Measurements from ENCODE around the gene KCNJ15. TPM values are rescaled to one million over a fixed set of nuclear protein-coding genes. Genes with fewer than 3 reads are reported as not detected.

KCNJ15 gene
- total and polyA plus RNA-seq, 2 of the 8 experiments (the other 6 are each of a cell fraction or from before 2014, with no cell fraction given), result under 0.01 TPM; not detected in 1

DNA sequence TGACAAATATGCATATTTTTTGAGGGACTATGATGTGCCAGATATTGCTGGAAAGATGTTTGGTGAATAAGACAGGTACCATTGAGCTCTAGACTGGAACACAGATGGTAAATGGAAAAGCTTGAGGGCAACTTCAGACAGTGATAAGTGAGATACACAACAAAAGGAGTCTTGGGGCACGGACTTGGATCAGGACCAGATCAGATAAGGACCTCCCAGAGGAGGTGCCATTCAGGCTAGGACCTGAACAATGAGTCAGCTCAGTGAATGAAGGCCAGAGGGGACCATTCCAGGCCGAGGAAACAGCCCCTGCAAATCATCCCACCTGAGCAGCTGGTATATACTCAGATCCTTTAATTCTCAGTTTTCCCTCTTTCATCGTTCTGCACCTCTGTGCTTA lies 1.8 kb upstream of the KCNJ15 start:
- H2BK20ac ChIP-seq (ENCODE audit: low read length), result no peak overlapping the region
- H4K91ac ChIP-seq (replicated peaks; ENCODE audit: insufficient read length, low read length), result no peak overlapping the region
- H3K4ac ChIP-seq (replicated peaks; ENCODE audit: insufficient read length, low read depth, low read length), result no peak overlapping the region
- H3K14ac ChIP-seq (ENCODE audit: insufficient read length), result no peak overlapping the region
- no peak overlapping the region for H3K18ac ChIP-seq (ENCODE audit: extremely low read depth, low read length)
- no peaks in the 10 kb centered on the region for H3K79me1 ChIP-seq (ENCODE audit: low read depth, low read length)
- H2BK5ac ChIP-seq (ENCODE audit: low read depth, low read length), result no peak overlapping the region
- H3K4me1 ChIP-seq (replicated peaks in 1 of 4; ENCODE audit: control insufficient read depth in 3 of 4, insufficient read depth in 4 of 4, low read length in 3 of 4), result no peaks in the 10 kb centered on the region; a peak in 1 of 7 replicates
- H2BK12ac ChIP-seq (ENCODE audit: low read depth, low read length), result no peak overlapping the region
- H3K27ac ChIP-seq (ENCODE audit: low read depth, low read length), result no peak overlapping the region
- DNase-seq (ENCODE audit: low read depth in 1 of 2, low spot score in 2 of 2) (no peak), FAIRE-seq (no peak)
- no peaks in the 10 kb centered on the region for H3K79me2 ChIP-seq (ENCODE audit: control insufficient read depth in 1 of 2, insufficient read depth in 2 of 2, low read length in 2 of 2)
- CTCF ChIA-PET (ENCODE audit: partially characterized antibody), result interaction anchor here (0.6 to 1.3 kb wide), 4 partner anchors 12 to 858 kb away, joined by 3 to 5 read pairs (median 4); no protein-coding TSS in a partner anchor
- no peaks in the 10 kb centered on the region for H3K9me3 ChIP-seq (ENCODE audit: insufficient read depth in 2 of 2, low read depth in 1 of 2, low read length in 1 of 2)
- H3K27me3 ChIP-seq (replicated peaks in 1 of 4; ENCODE audit: control insufficient read depth in 3 of 4, extremely low read depth in 1 of 4, insufficient read depth in 3 of 4, low read length in 3 of 4), result no peaks in the 10 kb centered on the region
- no peak overlapping the region for H2BK15ac ChIP-seq (ENCODE audit: low read length)
- no peaks in the 10 kb centered on the region for H3K36me3 ChIP-seq (ENCODE audit: control insufficient read depth in 2 of 4, insufficient read depth in 4 of 4, low read length in 3 of 4)
- H4K20me1 ChIP-seq (replicated peaks in 1 of 2; ENCODE audit: control insufficient read depth in 1 of 2, insufficient read depth in 2 of 2, low read length in 2 of 2), result no peaks in the 10 kb centered on the region
- H3K9ac ChIP-seq (replicated peaks in 1 of 4; ENCODE audit: extremely low read depth in 1 of 4, low read depth in 3 of 4, low read length in 3 of 4), result no peak overlapping the region
- H3K23me2 ChIP-seq (ENCODE audit: low read depth, low read length), result no peaks in the 10 kb centered on the region
- no peak overlapping the region for H2AFZ ChIP-seq (ENCODE audit: low read length)
- no peak overlapping the region for H3K4me2 ChIP-seq (ENCODE audit: insufficient read depth in 1 of 2, low read depth in 2 of 2, low read length in 2 of 2)
- H2BK120ac ChIP-seq (replicated peaks; ENCODE audit: low read depth, low read length), result no peak overlapping the region
- 92% methylated on average over 3 of the region's 3 CpGs; no CpG with 5 or more reads in 1 of the 2 experiments for WGBS, 2 experiments (ENCODE audit: extremely low coverage in 1 of 2, insufficient coverage in 1 of 2, insufficient read length in 1 of 2, insufficient replicate concordance in 2 of 2, low coverage in 1 of 2, low lambda C conversion rate in 2 of 2, missing lambda C conversion rate in 1 of 2)
- POLR2A ChIA-PET (ENCODE audit: partially characterized antibody), result no interaction called here
- H4K5ac ChIP-seq (ENCODE audit: insufficient read length, low read depth, low read length), result no peak overlapping the region
- H4K8ac ChIP-seq (ENCODE audit: extremely low read depth, insufficient read depth, low read length), result no peak overlapping the region
- no peak overlapping the region for H2AK5ac ChIP-seq (ENCODE audit: low read depth, low read length)
- H3K4me3 ChIP-seq (ENCODE audit: extremely low read depth in 1 of 4, insufficient read depth in 2 of 4, low read depth in 3 of 4, low read length in 4 of 4), result no peak overlapping the region
- no peak overlapping the region for H3K56ac ChIP-seq (replicated peaks; ENCODE audit: insufficient read length, low read depth, low read length)
- no peak overlapping the region for H3K23ac ChIP-seq (ENCODE audit: insufficient read length)
- TF ChIP-seq PHF8 (conservative IDR thresholded peaks at IDR 0.05; ENCODE audit: low read depth, low read length) (no peak), CHD2 (IDR thresholded peaks at IDR 0.05; ENCODE audit: low read length) (no peak)

Measured in H1 (cell line).